OCI-LY1 (cell line): ENCODE measurements around the gene FRMD3.

Source experiments
- CTCF ChIP-seq: fragments of 200-600 bp; sonication (generic), shearing (Covaris generic); IDR thresholded peaks from 2 replicates; pipeline ENCODE4 v1.5.1; 2017; ENCODE audit warnings: mild to moderate bottlenecking, antibody characterized with exemption, low read length, moderate library complexity, mixed read lengths
- EZH2 ChIP-seq: fragments of 200-600 bp; sonication (generic), shearing (Covaris generic); IDR thresholded peaks from 2 replicates; pipeline ENCODE4 v1.8.0; 2017; ENCODE audit warnings: borderline replicate concordance, mixed run types, mild to moderate bottlenecking, antibody characterized with exemption, low read length, moderate library complexity, mixed read lengths

- TF ChIP-seq EZH2, result no peak
- no peak for TF ChIP-seq CTCF
Measured at GRCh38 chr9:83512621-83513020, 25.6 kb downstream of the FRMD3 start.
